ENCODE data around the gene SPAG6.

DNA sequence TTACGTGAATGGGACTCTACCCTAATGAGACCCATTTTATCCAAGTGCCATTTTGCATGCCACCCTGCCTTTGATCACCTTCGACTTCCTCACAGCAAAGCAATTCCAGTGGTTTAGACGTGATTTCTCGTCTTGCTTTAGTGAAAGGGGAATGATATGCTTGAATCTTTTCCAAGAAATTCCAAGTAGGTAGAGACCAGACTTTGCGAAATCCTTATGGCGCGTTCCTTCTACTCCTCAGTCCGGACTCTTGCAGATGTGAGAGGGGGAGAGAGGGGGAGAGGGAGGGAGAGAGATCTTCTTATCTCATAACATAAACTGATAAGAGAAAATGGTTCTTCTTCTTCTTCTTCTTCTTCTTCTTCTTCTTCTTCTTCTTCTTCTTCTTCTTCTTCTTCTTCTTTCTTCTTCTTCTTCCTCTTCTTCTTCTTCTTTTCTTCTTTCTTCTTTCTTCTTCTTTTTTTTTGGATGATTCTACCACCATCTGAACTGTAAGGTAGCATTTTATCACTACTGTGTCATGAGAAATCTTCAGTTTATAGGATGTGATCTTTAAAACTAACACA, 883 bp downstream of the SPAG6 start:
- TF ChIP-seq, protein P1, sequence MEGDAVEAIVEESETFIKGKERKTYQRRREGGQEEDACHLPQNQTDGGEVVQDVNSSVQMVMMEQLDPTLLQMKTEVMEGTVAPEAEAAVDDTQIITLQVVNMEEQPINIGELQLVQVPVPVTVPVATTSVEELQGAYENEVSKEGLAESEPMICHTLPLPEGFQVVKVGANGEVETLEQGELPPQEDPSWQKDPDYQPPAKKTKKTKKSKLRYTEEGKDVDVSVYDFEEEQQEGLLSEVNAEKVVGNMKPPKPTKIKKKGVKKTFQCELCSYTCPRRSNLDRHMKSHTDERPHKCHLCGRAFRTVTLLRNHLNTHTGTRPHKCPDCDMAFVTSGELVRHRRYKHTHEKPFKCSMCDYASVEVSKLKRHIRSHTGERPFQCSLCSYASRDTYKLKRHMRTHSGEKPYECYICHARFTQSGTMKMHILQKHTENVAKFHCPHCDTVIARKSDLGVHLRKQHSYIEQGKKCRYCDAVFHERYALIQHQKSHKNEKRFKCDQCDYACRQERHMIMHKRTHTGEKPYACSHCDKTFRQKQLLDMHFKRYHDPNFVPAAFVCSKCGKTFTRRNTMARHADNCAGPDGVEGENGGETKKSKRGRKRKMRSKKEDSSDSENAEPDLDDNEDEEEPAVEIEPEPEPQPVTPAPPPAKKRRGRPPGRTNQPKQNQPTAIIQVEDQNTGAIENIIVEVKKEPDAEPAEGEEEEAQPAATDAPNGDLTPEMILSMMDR (IDR thresholded peaks at IDR 0.05; ENCODE audit: low read depth, low read length, missing input control), result no peak
- TF ChIP-seq JUND (IDR thresholded peaks at IDR 0.05), result no peak
- TF ChIP-seq, protein P2, sequence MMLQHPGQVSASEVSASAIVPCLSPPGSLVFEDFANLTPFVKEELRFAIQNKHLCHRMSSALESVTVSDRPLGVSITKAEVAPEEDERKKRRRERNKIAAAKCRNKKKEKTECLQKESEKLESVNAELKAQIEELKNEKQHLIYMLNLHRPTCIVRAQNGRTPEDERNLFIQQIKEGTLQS (IDR thresholded peaks at IDR 0.05), result no peak
- TF ChIP-seq, protein P3, sequence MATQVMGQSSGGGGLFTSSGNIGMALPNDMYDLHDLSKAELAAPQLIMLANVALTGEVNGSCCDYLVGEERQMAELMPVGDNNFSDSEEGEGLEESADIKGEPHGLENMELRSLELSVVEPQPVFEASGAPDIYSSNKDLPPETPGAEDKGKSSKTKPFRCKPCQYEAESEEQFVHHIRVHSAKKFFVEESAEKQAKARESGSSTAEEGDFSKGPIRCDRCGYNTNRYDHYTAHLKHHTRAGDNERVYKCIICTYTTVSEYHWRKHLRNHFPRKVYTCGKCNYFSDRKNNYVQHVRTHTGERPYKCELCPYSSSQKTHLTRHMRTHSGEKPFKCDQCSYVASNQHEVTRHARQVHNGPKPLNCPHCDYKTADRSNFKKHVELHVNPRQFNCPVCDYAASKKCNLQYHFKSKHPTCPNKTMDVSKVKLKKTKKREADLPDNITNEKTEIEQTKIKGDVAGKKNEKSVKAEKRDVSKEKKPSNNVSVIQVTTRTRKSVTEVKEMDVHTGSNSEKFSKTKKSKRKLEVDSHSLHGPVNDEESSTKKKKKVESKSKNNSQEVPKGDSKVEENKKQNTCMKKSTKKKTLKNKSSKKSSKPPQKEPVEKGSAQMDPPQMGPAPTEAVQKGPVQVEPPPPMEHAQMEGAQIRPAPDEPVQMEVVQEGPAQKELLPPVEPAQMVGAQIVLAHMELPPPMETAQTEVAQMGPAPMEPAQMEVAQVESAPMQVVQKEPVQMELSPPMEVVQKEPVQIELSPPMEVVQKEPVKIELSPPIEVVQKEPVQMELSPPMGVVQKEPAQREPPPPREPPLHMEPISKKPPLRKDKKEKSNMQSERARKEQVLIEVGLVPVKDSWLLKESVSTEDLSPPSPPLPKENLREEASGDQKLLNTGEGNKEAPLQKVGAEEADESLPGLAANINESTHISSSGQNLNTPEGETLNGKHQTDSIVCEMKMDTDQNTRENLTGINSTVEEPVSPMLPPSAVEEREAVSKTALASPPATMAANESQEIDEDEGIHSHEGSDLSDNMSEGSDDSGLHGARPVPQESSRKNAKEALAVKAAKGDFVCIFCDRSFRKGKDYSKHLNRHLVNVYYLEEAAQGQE (IDR thresholded peaks at IDR 0.05), result no peak
- no peak for TF ChIP-seq FOXA1 (IDR thresholded peaks at IDR 0.05)

Data from liver (tissue), 3 donors.